ENCODE measurements around the gene LDLRAD4. TPM values are rescaled to one million over a fixed set of nuclear protein-coding genes. Genes with fewer than 3 reads are reported as not detected.

LDLRAD4 gene
- total RNA-seq, 6 donors from 2014 or later = 19.5 to 26.6 (median 24.4) TPM

DNA sequence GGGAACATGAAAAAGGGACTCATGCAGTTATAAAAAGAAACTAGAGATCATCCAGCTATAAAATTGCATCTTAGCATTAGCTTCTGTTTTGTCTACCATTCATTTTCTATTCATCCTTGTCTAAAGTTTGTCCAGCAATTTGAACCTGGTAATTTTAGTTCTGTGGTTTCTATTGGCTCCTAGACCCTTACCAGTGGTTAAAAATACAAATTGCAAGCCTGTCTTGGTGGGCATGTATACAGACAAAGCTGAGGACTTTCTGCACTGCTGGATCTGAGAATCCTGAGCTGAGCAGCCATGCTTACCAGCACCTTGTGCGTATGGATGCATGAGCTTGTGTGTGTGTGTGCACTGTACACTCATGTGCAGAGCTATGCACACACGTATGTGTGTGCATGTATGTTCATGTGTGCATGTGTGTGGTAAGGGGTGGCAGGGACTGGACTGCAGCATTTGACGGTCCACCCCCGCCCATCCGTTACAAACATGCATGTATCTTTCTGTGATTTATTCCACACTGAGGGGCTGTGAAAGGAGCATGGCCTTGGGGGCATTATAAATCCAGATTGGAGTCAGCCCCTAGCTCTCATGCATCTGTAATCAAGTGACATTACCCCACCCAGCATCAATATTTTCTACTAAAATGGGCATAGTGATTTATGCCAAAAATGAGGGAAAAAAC is 363.1 kb downstream of the LDLRAD4 start:
- 97% methylated on average over 5 of the region's 5 CpGs for WGBS, 2 donors
- ATAC-seq (ENCODE audit: low FRiP score in 2 of 2) (no peak), DNase-seq (no peak)
- no peaks in the 10 kb centered on the region for H3K36me3 ChIP-seq
- H3K9me3 ChIP-seq = no peaks in the 10 kb centered on the region
- no peaks in the 10 kb centered on the region for H3K27me3 ChIP-seq
- no peak for TF ChIP-seq POLR2A (IDR thresholded peaks at IDR 0.05)
- TF ChIP-seq POLR2AphosphoS5 (IDR thresholded peaks at IDR 0.05) = no peak
- TF ChIP-seq EP300 (IDR thresholded peaks at IDR 0.05) = no peak
- no peak for TF ChIP-seq CTCF (IDR thresholded peaks at IDR 0.05)
- H3K4me1 ChIP-seq = peaks cover 0 to 6% (median 4%) of the 10 kb centered on the region in 4 donors
- H3K27ac ChIP-seq = no peak overlapping the region
- no peak overlapping the region for H3K4me3 ChIP-seq

DNA sequence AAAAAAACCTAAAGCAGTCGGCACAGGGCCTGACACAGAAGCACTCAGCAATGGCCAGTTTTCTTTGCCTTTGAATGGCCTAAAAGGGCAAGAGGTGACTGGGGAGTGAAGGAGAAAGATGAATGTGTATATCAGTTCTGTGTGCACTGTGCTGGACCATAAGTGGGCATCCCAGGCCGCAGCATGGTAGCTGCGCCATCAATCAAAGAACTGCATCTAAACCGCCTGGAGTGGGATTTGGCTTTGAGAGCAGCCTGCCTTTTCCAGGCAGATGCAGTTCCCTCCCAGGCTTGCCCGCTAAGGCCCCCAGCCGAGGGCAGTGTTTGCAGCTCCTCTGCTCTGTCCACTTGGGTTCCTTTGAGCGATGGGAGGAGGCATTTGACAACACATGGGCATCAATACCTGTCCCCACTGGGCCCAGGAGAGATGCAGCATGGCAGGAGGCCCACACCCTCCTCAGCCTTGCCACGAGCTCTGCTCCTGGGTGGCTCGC is 363.7 kb downstream of the LDLRAD4 start:
- Histone ChIP-seq H3K36me3 (no peaks in the 10 kb centered on the region), H3K4me1 (peaks cover 0 to 6% (median 4%) of the 10 kb centered on the region in 4 donors), H3K4me3 (no peak overlapping the region), H3K27ac (no peak overlapping the region), H3K27me3 (no peaks in the 10 kb centered on the region), H3K9me3 (no peaks in the 10 kb centered on the region)
- whole genome bisulfite sequencing, 2 donors = 90 to 95% methylated on average over 9 of the region's 9 CpGs
- ATAC-seq (ENCODE audit: low FRiP score in 2 of 2) (no peak), DNase-seq (no peak)
- TF ChIP-seq POLR2A (IDR thresholded peaks at IDR 0.05) (no peak), CTCF (IDR thresholded peaks at IDR 0.05) (no peak), POLR2AphosphoS5 (IDR thresholded peaks at IDR 0.05) (no peak), EP300 (IDR thresholded peaks at IDR 0.05) (no peak)

DNA sequence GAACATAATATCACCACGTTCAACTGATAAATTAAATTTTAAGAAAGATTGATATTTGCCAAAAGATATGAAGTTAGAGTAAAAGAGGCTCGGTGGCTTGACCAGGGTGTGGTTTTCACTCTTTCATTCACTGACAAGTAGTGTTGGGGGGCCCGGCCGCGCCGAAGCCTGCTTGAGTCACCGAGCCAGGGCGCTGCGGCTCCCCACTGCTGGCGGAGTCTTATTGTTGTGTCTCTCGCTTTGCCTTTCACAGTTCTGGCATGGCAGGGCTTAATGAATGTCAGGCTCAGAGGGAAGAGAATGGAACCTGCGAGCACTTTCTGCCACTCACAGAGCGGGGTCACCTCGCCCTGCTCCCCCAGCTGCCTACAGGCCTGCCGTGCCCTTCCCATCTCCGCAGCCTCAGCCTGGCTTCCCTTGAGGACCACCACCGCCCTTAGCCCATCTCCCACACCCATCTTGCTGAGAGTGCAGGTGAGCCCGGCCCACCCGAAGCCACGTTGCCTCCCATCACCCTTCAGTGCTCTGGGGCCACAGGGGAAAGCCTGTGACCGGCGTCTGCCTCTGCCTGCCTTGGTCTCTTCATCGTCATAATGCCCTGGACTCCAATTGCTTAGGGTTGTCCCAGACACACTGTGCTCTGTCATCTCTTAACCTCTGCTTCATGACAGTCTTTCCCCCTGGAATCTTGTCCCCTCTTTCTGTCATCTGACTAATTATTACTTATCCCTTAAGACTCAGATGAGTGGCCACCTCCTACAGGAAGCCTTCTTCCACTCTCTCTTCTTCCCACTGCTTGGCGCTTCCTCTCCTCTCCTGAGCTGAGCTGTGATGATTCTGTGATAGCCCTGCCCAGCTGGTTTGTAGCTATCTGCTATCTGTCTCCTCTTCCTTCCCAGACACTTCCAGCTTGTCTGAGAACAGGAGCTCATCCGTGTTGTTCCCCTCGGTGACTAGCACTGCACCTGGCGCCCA is 365.3 kb downstream of the LDLRAD4 start:
- no peak overlapping the region for H3K4me3 ChIP-seq
- TF ChIP-seq EP300 (IDR thresholded peaks at IDR 0.05) (no peak), POLR2AphosphoS5 (IDR thresholded peaks at IDR 0.05) (no peak), CTCF (IDR thresholded peaks at IDR 0.05) (no peak), POLR2A (IDR thresholded peaks at IDR 0.05) (no peak)
- H3K36me3 ChIP-seq = no peaks in the 10 kb centered on the region

DNA sequence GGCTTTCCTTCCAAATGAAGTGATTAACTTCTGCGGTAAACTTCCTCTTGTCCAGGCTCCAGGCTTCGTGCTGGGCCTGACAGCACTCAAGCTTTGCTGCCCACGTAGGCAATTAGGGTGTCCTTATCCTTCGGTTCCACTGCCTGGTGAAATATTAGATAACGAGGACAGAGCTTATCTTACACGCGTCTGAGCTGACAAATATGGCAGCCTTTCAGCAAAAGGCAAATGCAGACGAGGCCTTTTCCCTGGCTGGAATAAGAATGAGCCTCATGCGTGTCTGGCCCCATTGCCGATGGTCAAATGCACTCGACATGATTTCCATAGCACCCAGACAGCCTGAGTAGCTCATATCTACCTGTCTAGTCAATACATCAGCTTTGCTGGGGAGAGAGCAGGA is 366.3 kb downstream of the LDLRAD4 start:
- Histone ChIP-seq H3K9me3 (no peaks in the 10 kb centered on the region), H3K4me1 (peaks cover 0 to 5% (median 2%) of the 10 kb centered on the region in 4 donors), H3K27me3 (no peaks in the 10 kb centered on the region), H3K4me3 (no peak overlapping the region), H3K36me3 (no peaks in the 10 kb centered on the region), H3K27ac (peak overlapping the region in 1 of 4 donors; percentile 30)
- DNase-seq (no peak), ATAC-seq (ENCODE audit: low FRiP score in 2 of 2) (no peak)
- TF ChIP-seq CTCF (IDR thresholded peaks at IDR 0.05) = no peak
- TF ChIP-seq EP300 (IDR thresholded peaks at IDR 0.05) = no peak
- TF ChIP-seq POLR2A (IDR thresholded peaks at IDR 0.05) = no peak
- 68 to 70% methylated on average over 11 of the region's 11 CpGs for WGBS, 2 donors

More for the DNA sequence above, 365.3 kb downstream of the LDLRAD4 start:
- Histone ChIP-seq H3K27me3 (no peaks in the 10 kb centered on the region), H3K27ac (no peak overlapping the region), H3K4me1 (peaks cover 0 to 5% (median 2%) of the 10 kb centered on the region in 4 donors), H3K9me3 (no peaks in the 10 kb centered on the region)
- peak in 1 of 2 donors; percentile 81 for DNase-seq
- ATAC-seq (ENCODE audit: low FRiP score in 2 of 2) = no peak
- 92 to 93% methylated on average over 24 to 27 of the region's 27 CpGs for WGBS, 2 donors

Measured in upper lobe of left lung (tissue), 6 donors.